ENCODE results near the gene PCBP4. TPM values are rescaled to one million over a fixed set of nuclear protein-coding genes. Genes with fewer than 3 reads are reported as not detected.

The PCBP4 gene
- 151 and 226 TPM in 2 replicates for total RNA-seq
- polyA plus RNA-seq, result 114 and 122 TPM in 2 replicates

DNA sequence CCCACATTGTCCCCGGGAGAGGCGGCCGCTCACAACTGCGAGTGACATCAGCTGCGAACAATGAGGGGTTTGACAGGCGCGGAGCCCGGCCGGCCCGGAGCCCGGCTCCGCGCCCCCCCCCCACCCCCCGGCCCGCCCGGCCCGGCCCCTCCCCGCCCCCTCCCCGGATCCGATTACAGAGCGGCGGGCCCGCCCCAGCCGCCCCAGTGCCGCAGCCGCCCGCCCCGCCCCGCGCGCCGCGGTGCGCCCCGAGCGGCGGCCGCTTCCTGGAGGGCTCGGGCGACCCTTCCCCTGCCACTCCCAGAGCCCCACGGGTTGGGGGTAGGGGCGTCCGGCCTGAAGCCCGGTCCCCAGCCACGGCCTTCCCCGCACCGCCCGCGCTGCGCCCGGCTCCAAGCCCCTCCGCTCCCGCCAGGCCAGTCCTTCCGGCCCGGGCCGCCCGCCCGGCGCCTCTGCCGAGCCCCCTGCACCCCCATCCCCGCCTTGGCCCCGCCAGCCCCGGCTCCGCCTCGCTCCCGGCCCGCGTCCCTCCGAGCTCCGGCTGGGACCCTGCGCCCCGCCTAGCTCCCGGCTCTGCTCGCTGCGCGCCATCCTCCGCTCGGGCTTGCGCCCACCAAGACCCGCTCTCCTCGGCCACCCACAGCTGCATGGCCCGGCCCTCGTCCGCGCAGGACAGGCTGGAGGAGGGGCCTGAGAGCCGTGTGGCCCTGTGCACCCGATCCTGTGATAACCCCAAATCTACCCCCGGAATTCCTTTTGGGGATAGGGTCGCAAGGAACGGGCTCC, at the start of gene PCBP4:
Gene PCBP4, minus strand, starts transcription at position 71 of the 786 bp plus-strand sequence. CDS start 6,214 bp downstream, outside the sequence.
- Histone ChIP-seq H3K4me1 (ENCODE audit: low read depth) (peaks cover 19% of the 10 kb centered on the region), H3K27ac (peak within 1 kb of the TSS; percentile 89), H3K9me3 (ENCODE audit: low read depth) (no peaks in the 10 kb centered on the region), H3K27me3 (no peaks in the 10 kb centered on the region), H3K4me3 (peak within 1 kb of the TSS; percentile 85), H3K36me3 (no peaks in the 10 kb centered on the region)
- TF ChIP-seq, protein P1, sequence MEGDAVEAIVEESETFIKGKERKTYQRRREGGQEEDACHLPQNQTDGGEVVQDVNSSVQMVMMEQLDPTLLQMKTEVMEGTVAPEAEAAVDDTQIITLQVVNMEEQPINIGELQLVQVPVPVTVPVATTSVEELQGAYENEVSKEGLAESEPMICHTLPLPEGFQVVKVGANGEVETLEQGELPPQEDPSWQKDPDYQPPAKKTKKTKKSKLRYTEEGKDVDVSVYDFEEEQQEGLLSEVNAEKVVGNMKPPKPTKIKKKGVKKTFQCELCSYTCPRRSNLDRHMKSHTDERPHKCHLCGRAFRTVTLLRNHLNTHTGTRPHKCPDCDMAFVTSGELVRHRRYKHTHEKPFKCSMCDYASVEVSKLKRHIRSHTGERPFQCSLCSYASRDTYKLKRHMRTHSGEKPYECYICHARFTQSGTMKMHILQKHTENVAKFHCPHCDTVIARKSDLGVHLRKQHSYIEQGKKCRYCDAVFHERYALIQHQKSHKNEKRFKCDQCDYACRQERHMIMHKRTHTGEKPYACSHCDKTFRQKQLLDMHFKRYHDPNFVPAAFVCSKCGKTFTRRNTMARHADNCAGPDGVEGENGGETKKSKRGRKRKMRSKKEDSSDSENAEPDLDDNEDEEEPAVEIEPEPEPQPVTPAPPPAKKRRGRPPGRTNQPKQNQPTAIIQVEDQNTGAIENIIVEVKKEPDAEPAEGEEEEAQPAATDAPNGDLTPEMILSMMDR (IDR thresholded peaks at IDR 0.05; ENCODE audit: low read depth, low read length), result no peak
- DNase-seq (ENCODE audit: low read depth in 1 of 2, low spot score in 1 of 2), result peak; percentile 51 to 89

DNA sequence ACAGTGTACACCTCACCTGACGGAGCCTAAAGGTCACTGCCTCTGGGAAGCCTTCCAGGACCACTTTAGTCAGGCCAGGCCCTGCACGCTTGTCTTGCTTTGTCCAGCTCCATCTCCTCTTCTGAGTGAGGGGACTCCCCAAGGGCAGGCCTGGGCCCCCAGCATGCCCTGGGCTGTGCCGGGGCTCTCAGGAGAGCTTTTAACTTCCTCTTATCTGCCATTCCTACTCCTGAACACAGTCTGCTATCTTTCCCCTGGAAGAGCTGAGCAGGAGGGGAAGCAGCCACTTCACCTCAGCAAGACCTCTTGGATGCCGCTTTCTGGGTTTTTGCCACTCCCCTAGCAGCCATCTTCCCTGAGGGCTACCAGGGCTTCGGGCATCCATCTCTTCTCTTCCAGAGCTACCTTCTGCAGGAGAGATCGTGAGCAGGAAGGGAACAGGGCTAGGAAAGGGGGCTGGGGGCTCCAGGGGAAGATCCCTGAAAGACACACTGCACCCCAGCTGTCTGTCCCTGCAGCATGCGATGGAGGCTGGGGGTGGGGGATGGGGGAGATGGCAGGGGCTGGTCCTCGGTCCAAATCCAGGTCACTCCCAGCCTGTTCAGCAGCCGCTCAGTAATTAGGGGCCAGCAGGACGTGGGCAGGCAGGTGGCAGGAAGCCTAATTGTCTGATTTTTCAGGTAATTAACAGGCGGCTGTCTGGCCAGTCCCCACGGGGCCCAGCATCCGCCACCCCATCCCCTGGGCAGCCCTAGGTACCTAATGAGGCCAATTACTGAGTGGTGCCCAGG, 48.4 kb upstream of the PCBP4 start:
- peak in 1 of 2 donors; percentile 84 for DNase-seq (ENCODE audit: low read depth in 1 of 2, low spot score in 1 of 2)
- H3K27ac ChIP-seq, result peak overlapping the region; percentile 80

DNA sequence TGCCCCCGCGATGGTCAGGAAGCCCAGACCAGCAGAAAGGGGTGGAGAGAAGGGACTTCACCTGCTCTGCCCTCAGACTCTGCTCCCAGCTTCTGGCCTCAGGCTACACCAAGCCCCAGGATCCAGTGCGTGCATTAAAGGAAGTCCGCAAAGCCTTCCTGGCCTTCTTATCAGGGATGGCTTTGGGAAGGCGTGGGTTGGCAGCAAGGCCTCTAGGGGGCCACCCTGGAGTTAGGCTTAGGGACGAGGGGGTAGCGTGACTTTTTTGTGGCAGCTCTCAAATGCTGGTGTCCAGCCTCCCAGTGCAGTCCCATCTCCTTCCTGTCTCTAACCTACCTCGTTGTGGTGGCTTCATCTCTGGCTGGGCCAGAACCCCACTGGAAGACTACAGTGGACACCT, 47.4 kb upstream of the PCBP4 start:
- no peaks in the 10 kb centered on the region for H3K36me3 ChIP-seq
- H3K9me3 ChIP-seq (ENCODE audit: low read depth), result no peaks in the 10 kb centered on the region
- no peak overlapping the region for H3K4me3 ChIP-seq
- H3K27me3 ChIP-seq, result no peaks in the 10 kb centered on the region
- peaks cover 48% of the 10 kb centered on the region for H3K4me1 ChIP-seq (ENCODE audit: low read depth)
- peak in 1 of 2 donors; percentile 66 for DNase-seq (ENCODE audit: low read depth in 1 of 2, low spot score in 1 of 2)
- peak overlapping the region; percentile 80 for H3K27ac ChIP-seq
- TF ChIP-seq, protein P1 (IDR thresholded peaks at IDR 0.05; ENCODE audit: low read depth, low read length), result peak; percentile 18

More for the DNA sequence above, 48.4 kb upstream of the PCBP4 start:
- H3K4me3 ChIP-seq, result no peak overlapping the region
- H3K36me3 ChIP-seq, result no peaks in the 10 kb centered on the region
- H3K27me3 ChIP-seq, result no peaks in the 10 kb centered on the region
- no peaks in the 10 kb centered on the region for H3K9me3 ChIP-seq (ENCODE audit: low read depth)
- TF ChIP-seq, protein P1 (IDR thresholded peaks at IDR 0.05; ENCODE audit: low read depth, low read length), result no peak
- H3K4me1 ChIP-seq (ENCODE audit: low read depth), result peaks cover 59% of the 10 kb centered on the region

DNA sequence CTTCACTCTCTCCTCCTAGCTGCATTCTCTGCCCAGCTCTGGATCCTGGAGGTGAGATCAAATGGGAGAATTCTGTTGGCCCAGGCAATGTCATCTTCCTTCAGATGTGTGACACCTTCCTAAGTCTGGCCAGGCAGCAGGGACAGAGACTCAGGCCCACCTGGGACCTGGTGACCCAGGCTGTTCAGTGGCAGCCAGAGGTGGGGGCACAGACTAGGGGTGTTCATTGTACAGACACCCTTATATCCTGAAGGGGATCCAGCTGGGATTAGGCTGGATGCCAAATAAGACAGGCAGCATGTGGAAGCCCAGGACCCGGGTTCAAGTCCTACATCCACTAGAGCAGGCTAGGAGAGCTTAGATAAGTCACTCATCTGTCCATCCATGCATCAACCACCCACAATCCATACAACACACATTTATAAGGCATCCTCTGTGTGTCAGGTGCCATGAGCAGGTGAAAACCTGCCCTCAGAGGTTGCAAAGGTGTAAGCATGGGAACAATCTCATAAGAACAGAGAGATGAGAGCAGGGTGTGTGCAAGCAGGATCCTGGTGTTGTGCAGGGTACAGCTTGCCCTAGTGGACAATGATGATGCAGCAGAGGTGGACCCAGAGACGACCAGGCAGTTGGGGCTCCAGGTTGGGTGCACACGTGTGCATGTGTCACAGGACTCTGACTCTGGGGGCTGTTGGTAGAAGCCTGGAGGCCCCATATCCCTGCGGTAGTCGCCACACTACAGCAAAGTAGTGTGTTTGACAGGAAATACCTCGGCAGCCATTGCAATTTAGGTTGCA, 46.7 kb upstream of the PCBP4 start:
- H3K9me3 ChIP-seq (ENCODE audit: low read depth), result no peaks in the 10 kb centered on the region
- H3K4me3 ChIP-seq, result no peak overlapping the region
- no peaks in the 10 kb centered on the region for H3K36me3 ChIP-seq
- peak overlapping the region; percentile 80 for H3K27ac ChIP-seq
- H3K4me1 ChIP-seq (ENCODE audit: low read depth), result peaks cover 42% of the 10 kb centered on the region
- H3K27me3 ChIP-seq, result no peaks in the 10 kb centered on the region
- TF ChIP-seq, protein P1 (IDR thresholded peaks at IDR 0.05; ENCODE audit: low read depth, low read length), result no peak
- no peak for DNase-seq (ENCODE audit: low read depth in 1 of 2, low spot score in 1 of 2)

DNA sequence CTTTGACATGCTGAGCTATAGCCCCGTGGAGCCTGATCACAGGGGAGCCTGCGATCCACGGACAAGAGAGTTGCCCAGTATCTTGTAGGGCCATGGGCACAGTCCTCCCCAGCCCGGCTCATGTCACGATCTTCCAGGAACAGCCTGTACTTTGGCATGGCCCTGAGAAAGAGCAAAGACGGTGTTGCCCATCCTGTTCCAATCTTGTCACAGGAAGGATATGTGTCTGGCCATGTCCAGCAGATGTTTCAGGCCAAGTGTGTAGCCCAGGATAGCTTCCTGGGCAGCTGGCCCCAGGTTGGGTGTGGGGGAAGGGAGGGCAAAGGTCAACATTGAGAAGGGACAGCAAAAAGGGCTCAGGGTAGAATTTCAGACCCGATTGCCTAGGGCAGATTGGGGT, 45.4 kb upstream of the PCBP4 start:
- no peak overlapping the region for H3K4me3 ChIP-seq
- H3K27ac ChIP-seq, result no peak overlapping the region
- H3K4me1 ChIP-seq (ENCODE audit: low read depth), result peaks cover 39% of the 10 kb centered on the region
- no peaks in the 10 kb centered on the region for H3K27me3 ChIP-seq
- no peaks in the 10 kb centered on the region for H3K36me3 ChIP-seq
- H3K9me3 ChIP-seq (ENCODE audit: low read depth), result no peaks in the 10 kb centered on the region
- TF ChIP-seq, protein P1 (IDR thresholded peaks at IDR 0.05; ENCODE audit: low read depth, low read length), result no peak
- no peak for DNase-seq (ENCODE audit: low read depth in 1 of 2, low spot score in 1 of 2)

Data from cardiac muscle cell (in vitro differentiated cells and primary cell).